Activated CD8-positive, alpha-beta memory T cell treated with anti-CD3 and anti-CD28 coated beads, Interleukin-2, amount 50 U/mL, for 1 hour (primary cell): ENCODE measurements around the gene SMURF1.
"Not testable (repeated sequence)": the region's sequence is repeated elsewhere in the genome, so short reads cannot be mapped to it uniquely, and the experiment has no call there.

Experiments used
- DNase-seq: peaks from one replicate; pipeline ENCODE4 v3.0.0-alpha.2; 2020; ENCODE audit errors: extremely low read depth

SMURF1 gene

DNA sequence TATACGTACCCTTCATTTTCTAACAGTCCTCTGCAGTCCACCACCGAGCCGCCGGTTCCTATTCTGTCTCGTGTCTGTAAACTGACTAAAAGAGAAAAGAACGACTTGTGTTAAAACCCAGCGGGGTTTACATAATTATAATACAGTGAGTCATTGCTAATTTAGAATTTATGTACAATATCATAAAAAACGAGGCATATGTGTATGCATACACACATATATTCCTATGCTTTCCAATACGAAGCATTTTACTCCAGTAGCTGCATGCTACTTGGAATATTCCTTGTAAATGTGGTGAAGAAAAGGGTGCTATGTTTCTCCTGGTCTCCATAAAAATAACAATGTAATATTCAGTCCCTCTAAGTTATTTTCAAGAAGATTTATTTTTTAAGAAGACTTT is 89.1 kb downstream of the SMURF1 start:
- DNase-seq = no peak

- no peak for DNase-seq
Observed at GRCh38 chr7:99050971-99051370, 92.9 kb downstream of the SMURF1 start.

GRCh38 chr7:99047526-99048077 is 96.3 kb downstream of the SMURF1 start:
- DNase-seq = no peak

GRCh38 chr7:99046722-99047121 is 97.2 kb downstream of the SMURF1 start:
- no peak for DNase-seq

GRCh38 chr7:99046262-99046661 is 97.6 kb downstream of the SMURF1 start:
- DNase-seq = not testable (repeated sequence)

- DNase-seq = not testable (repeated sequence)
Observed at GRCh38 chr7:99044858-99045257, 99.0 kb downstream of the SMURF1 start.

- no peak for DNase-seq
Observed at GRCh38 chr7:99042957-99043356, 101.0 kb downstream of the SMURF1 start.

- DNase-seq = no peak
Observed at GRCh38 chr7:99041526-99041925, 102.4 kb downstream of the SMURF1 start.

GRCh38 chr7:99040104-99040958 is 103.6 kb downstream of the SMURF1 start:
- peak; percentile 39 for DNase-seq

DNA sequence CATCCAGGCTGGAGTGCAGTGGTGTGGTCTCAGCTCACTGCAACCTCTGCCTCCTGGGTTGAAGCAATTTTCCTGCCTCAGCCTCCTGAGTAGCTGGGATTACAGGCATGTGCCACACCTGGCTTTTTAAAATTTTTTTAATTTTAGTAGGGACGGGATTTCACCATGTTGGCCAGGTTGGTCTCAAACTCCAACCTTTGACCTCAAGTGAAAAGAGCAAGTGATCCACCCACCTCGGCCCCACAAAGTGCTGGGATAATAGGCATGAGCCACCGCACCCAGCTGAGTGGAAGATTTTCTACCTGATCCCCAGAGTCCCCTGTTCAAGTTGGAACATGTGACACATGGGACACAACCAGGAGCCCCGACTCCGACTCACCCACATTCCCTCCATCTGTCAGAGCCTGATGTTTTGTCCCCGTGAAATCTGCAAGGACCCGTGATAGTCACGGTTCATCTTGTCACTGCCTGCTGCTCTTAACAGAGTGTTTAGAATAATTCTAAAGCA is 104.5 kb downstream of the SMURF1 start:
- DNase-seq = no peak

DNA sequence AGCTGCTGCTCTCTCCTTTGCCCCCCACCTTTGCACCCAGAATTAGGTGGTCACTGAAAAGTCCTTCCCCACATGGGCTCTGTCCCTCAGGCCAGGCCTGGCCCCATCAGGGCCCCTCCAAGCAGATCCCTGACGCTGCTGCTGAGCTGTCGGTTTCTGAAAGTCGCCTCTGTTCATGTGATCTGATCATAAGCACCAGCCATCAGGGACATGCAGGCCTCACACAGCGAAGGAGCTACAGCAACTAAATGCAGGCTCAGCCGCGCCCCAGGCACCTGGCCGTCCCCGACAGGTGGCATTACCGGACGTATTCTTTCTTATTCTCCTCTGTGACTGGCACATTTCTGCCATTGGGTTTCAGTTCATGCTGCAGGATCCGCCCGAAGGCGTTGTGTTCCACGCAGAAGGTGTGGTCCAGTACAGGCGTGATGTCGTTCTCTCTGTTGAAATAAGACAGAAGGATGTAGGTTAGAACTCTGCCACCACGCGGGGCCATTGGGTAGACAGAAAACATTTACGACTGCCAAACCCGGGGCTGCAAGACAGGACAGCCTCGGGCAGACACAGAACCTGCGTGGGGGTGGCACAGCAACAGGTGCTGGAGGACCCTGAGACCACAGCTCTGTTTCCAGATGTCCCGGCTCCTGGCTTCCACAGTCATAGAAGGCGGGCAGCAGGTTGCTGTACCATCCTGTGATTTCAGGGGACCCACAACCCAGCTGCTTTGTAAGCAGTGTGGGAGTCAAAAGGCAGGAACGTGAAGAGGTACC is 105.6 kb downstream of the SMURF1 start:
- DNase-seq = no peak

DNA sequence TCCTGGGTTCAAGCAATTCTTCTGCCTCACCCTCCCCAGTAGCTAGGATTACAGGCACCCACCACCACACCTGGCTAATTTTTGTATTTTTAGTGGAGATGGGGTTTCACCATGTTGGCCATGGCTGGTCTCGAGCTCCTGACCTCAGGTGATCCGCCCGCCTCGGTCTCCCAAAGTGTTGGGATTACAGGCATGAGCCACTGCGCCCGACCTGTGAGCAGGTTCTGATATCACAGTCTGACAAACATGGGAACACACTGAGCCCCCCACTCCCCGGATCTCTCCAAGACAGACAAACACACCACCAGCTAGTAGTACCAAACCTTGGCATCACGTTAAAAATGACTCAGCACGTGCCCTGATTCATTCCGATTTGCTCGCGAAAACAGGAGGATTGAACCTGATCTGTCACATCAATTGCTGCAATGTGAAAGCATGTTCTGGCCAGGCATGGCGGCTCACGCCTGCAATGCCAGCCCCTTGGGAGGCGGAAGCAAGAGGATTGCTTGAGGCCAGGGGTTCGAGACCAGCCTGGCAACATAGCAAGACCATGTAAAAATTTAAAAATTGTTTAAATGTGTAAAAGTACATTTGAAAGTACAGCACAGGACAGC is 106.5 kb downstream of the SMURF1 start:
- no peak for DNase-seq

DNA sequence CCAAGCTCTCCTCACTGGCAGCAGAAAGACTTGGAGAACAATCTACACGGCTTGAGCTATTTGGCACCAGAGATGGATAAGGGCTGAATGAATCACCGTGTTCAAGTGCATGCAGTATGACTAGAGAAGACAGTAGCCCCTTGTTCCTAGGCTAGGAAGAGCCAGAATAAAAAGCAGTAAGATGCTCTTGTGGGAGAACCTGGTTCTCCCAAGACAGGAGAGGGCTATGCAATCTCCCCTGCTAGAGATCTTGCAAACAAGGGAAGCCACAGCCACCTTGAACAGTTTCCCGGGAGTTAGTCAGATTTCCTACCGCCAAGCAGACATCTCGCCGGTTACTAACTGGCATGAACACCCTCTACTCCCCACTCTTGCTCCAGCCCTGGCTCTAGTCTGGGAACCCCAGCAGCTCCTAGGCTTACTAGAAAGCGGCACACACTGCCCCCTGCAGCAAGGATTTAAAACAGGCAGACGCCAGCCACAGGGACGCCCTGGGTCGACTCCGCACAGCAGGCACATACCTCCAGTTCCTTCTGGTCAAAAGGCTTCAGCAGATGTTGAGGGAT is 107.3 kb downstream of the SMURF1 start:
- DNase-seq = no peak

DNA sequence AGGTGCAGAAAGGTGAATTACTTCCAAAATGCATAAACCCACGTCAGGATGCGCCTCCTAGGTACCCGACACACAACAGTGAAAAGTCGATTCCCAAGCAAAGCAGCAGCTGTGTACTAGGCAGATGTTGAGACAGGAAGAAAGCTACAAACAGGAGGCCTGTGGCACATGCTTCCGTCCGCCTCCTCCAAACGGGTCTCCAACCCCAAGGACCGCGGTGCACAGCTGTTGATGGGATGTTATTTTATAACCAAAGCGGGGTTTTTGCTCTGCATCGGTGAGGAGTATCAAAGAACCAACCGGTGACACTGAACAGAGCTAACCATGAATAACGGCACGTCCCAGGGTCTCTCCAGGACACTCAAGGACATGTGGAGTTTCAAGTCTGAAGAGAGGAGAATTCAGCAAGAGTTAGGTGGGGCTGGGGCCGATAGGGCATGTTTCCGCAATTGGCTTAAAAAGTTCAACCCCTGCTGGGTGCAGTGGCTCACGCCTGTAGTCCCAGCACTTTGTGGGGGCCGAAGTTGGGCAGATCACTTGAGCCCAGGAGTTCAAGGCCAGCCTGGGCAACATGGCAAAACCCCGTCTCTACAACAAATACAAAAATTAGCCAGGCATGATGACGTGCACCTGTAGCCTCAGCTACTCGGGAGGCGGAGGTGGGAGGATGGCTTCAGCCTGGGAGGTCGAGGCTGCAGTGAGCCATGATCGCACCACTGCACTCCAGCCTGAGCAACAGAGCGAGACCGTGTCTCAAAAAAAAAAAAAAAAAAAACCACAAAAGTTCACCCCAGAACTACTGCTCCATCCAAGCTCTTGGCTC is 108.0 kb downstream of the SMURF1 start:
- DNase-seq = no peak

GRCh38 chr7:99034932-99035722 is 108.8 kb downstream of the SMURF1 start:
- no peak for DNase-seq

DNA sequence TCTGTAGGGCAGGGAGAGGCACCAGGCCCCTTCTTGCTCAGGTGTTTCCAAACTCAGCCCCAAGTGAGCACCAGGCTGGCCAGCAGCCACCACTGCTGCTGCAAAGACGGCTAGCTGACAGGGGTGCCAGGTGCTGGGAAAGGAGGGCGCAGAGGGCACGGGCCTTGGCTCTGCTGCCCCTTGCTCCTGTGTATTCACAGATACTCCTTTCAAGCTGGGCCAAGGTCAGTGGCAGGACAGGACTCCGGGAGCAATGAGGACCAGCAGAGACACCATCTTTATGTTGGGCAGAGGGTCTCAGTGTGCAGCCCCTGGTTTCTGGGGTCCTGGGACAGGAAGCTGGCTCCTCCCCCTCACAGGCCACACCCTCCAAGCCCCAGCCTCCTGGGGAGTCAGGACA is 110.1 kb downstream of the SMURF1 start:
- DNase-seq = no peak

GRCh38 chr7:99032928-99033327 is 111.0 kb downstream of the SMURF1 start:
- no peak for DNase-seq

GRCh38 chr7:99031496-99031895 is 112.4 kb downstream of the SMURF1 start:
- no peak for DNase-seq

- DNase-seq = no peak
Observed at GRCh38 chr7:99030951-99031350, 113.0 kb downstream of the SMURF1 start.

GRCh38 chr7:99030457-99030856 is 113.5 kb downstream of the SMURF1 start:
- DNase-seq = no peak
